Stomach (tissue), 9 donors: Measurements from ENCODE around the gene NRP2. TPM values are rescaled to one million over a fixed set of nuclear protein-coding genes. Genes with fewer than 3 reads are reported as not detected.

Experiments
- DNase-seq, 2 donors: peaks; one replicate each; pipeline versions ENCODE4 v3.0.0 to v3.0.0-alpha.2; 2013 to 2019
- H3K27ac ChIP-seq, 5 donors: fragments of 200-600 bp in 4 of 5; sonication (generic) in 4 of 5; one replicate each; pipeline ENCODE4 v1.5.1; 2013 to 2019; ENCODE audit warnings: mild to moderate bottlenecking in 1 of 5, moderate library complexity in 1 of 5
- H3K27me3 ChIP-seq, 3 donors: fragments of 200-600 bp; sonication (generic); one replicate each; pipeline ENCODE4 v1.5.1; 2017 to 2019; ENCODE audit warnings: mixed run types in 1 of 3
- H3K36me3 ChIP-seq, 4 donors: fragments of 200-600 bp; sonication (generic); 1 replicate in 3 of 4; 2 replicates in 1 of 4; pipeline ENCODE4 v1.5.1; 2016 to 2019
- H3K4me1 ChIP-seq, 4 donors: fragments of 200-600 bp; sonication (generic); one replicate each; pipeline ENCODE4 v1.5.1; 2016 to 2019
- H3K4me3 ChIP-seq, 4 donors: fragments of 200-600 bp; sonication (generic) in 3 of 4; one replicate each; pipeline ENCODE4 v1.5.1; 2016 to 2019; ENCODE audit warnings: mild to moderate bottlenecking in 1 of 4
- H3K9me3 ChIP-seq, 4 donors: fragments of 200-600 bp; sonication (generic); one replicate each; pipeline ENCODE4 v1.5.1; 2016 to 2019
- CTCF ChIP-seq, 7 experiments: fragments of 450-650 bp in 4 of 7; fragments of 200-600 bp in 3 of 7; sonication (generic) in 3 of 7; IDR thresholded peaks; one replicate each; pipeline ENCODE4 v1.5.1; 2016 to 2019; ENCODE audit warnings: antibody characterized with exemption in 7 of 7, control low read depth in 2 of 7, mild to moderate bottlenecking in 1 of 7
- EP300 ChIP-seq: sonication (generic); formaldehyde crosslinking; IDR thresholded peaks from one replicate; pipeline ENCODE4 v1.6.1; 2017; ENCODE audit warnings: antibody characterized with exemption
- POLR2A ChIP-seq, 4 donors: fragments of 450-650 bp; IDR thresholded peaks; one replicate each; pipeline ENCODE4 v1.6.1; 2016; ENCODE audit warnings: antibody characterized with exemption in 4 of 4, control low read depth in 2 of 4, mild to moderate bottlenecking in 1 of 4, moderate library complexity in 1 of 4
- POLR2AphosphoS5 ChIP-seq, 3 donors: sonication (generic); formaldehyde crosslinking; IDR thresholded peaks; one replicate each; pipeline ENCODE4 v1.6.1; 2016; ENCODE audit warnings: antibody characterized with exemption in 3 of 3
- WGBS, 5 donors: extraction: QIAGEN DNeasy Blood & Tissue Kit in 3 of 5; methylation state at CpG; one replicate each; pipeline versions ENCODE4 v1.1.5 to v1.1.7; 2013 to 2018; 5-methylcytosine and 5-hydroxymethylcytosine counted together
- intact Hi-C: fragments of 100-400 bp; cut with DNase I; formaldehyde crosslinking; loops from one replicate; pipeline ENCODE4 v1.15.1; 2023; ENCODE audit warnings: low total_unique reads
- polyA plus RNA-seq, 3 donors: library from polyadenylated mRNA; stranded (reverse); fragments of 200-250 nt; gene quantifications; one replicate each; pipeline ENCODE4 v1.2.3, GENCODE V29; 2013
- total RNA-seq, 5 donors: library from RNA; depleted of rRNA; stranded (reverse); fragments of >200 nt; gene quantifications; one replicate each; pipeline versions ENCODE4 v1.1.0 to v1.2.3, GENCODE V29; 2014 to 2016
- donor health status: healthy with polysubstance abuse.
- donor health status: Bipolar disorder and iron deficiency.
- donor health status: healthy.

Gene NRP2
- total and polyA plus RNA-seq, 8 donors, result 0.92 to 166 (median 31.6) TPM

GRCh38 chr2:205807229-205807628, 124.9 kb downstream of the NRP2 start:
- Histone ChIP-seq H3K36me3 (no peaks in the 10 kb centered on the region), H3K27me3 (no peaks in the 10 kb centered on the region), H3K27ac (peak overlapping the region in 4 of 5 donors; percentile 14 to 76 (median 58)), H3K4me1 (peaks cover 0 to 42% (median 18%) of the 10 kb centered on the region in 4 donors), H3K9me3 (no peaks in the 10 kb centered on the region), H3K4me3 (no peak overlapping the region)
- WGBS, 5 donors, result 91 to 95% (median 93%) methylated on average over 3 of the region's 3 CpGs
- DNase-seq, result no peak
- intact Hi-C loops, result no loop called here
- TF ChIP-seq POLR2A (IDR thresholded peaks at IDR 0.05) (no peak), CTCF (IDR thresholded peaks at IDR 0.05) (no peak), EP300 (no peak), POLR2AphosphoS5 (IDR thresholded peaks at IDR 0.05) (no peak)

- intact Hi-C loops, result no loop called here
- no peaks in the 10 kb centered on the region for H3K9me3 ChIP-seq
- TF ChIP-seq POLR2A (IDR thresholded peaks at IDR 0.05) (no peak), POLR2AphosphoS5 (IDR thresholded peaks at IDR 0.05) (no peak)
- H3K4me3 ChIP-seq, result no peak overlapping the region
- 80 to 91% (median 88%) methylated on average over 6 of the region's 6 CpGs for WGBS, 5 donors
- H3K4me1 ChIP-seq, result peaks cover 0 to 46% (median 16%) of the 10 kb centered on the region in 4 donors
- peak overlapping the region in 1 of 5 donors; percentile 76 for H3K27ac ChIP-seq
- H3K36me3 ChIP-seq, result no peaks in the 10 kb centered on the region
- no peaks in the 10 kb centered on the region for H3K27me3 ChIP-seq
- no peak for DNase-seq
These were observed 125.5 kb downstream of the NRP2 start for GRCh38 chr2:205807758-205808157.

- TF ChIP-seq POLR2AphosphoS5 (IDR thresholded peaks at IDR 0.05) (no peak), CTCF (IDR thresholded peaks at IDR 0.05) (no peak), POLR2A (IDR thresholded peaks at IDR 0.05) (no peak), EP300 (no peak)
- peak overlapping the region in 1 of 5 donors; percentile 20 for H3K27ac ChIP-seq
- no peak overlapping the region for H3K4me3 ChIP-seq
- no peak for DNase-seq
- H3K27me3 ChIP-seq, result no peaks in the 10 kb centered on the region
- H3K4me1 ChIP-seq, result peaks cover 0 to 46% (median 16%) of the 10 kb centered on the region in 4 donors
- intact Hi-C loops, result no loop called here
- H3K36me3 ChIP-seq, result no peaks in the 10 kb centered on the region
- whole genome bisulfite sequencing, 5 donors, result 80 to 87% (median 86%) methylated on average over 7 of the region's 7 CpGs
- H3K9me3 ChIP-seq, result no peaks in the 10 kb centered on the region
These were observed 126.3 kb downstream of the NRP2 start for GRCh38 chr2:205808486-205809121.

- Histone ChIP-seq H3K4me1 (peaks cover 0 to 37% (median 7%) of the 10 kb centered on the region in 4 donors), H3K27me3 (no peaks in the 10 kb centered on the region), H3K27ac (no peak overlapping the region), H3K9me3 (no peaks in the 10 kb centered on the region), H3K36me3 (no peaks in the 10 kb centered on the region), H3K4me3 (no peak overlapping the region)
- 70 to 92% (median 79%) methylated on average over 1 of the region's 1 CpG for WGBS, 5 donors
- DNase-seq, result no peak
- no peak for TF ChIP-seq CTCF (IDR thresholded peaks at IDR 0.05)
- no peak for TF ChIP-seq POLR2AphosphoS5 (IDR thresholded peaks at IDR 0.05)
- TF ChIP-seq EP300, result no peak
- TF ChIP-seq POLR2A (IDR thresholded peaks at IDR 0.05), result no peak
- intact Hi-C loops, result no loop called here
These were observed 129.1 kb downstream of the NRP2 start for GRCh38 chr2:205811387-205811786.

- no peak for TF ChIP-seq EP300
- no peak for TF ChIP-seq CTCF (IDR thresholded peaks at IDR 0.05)
- no peak for TF ChIP-seq POLR2A (IDR thresholded peaks at IDR 0.05)
- TF ChIP-seq POLR2AphosphoS5 (IDR thresholded peaks at IDR 0.05), result no peak
- H3K27ac ChIP-seq, result no peak overlapping the region
- WGBS, 5 donors, result 57 to 79% (median 73%) methylated on average over 1 of the region's 1 CpG
These were observed 131.7 kb downstream of the NRP2 start for GRCh38 chr2:205814039-205814364.

More at GRCh38 chr2:205814039-205814364, 131.7 kb downstream of the NRP2 start:
- H3K4me3 ChIP-seq, result no peak overlapping the region
- no peaks in the 10 kb centered on the region for H3K27me3 ChIP-seq
- intact Hi-C loops, result no loop called here
- no peaks in the 10 kb centered on the region for H3K9me3 ChIP-seq
- no peaks in the 10 kb centered on the region for H3K36me3 ChIP-seq
- H3K4me1 ChIP-seq, result peaks cover 0 to 15% (median 0%) of the 10 kb centered on the region in 4 donors
- no peak for DNase-seq
